ENCODE results near the gene ANKRD36C. TPM values are rescaled to one million over a fixed set of nuclear protein-coding genes. Genes with fewer than 3 reads are reported as not detected.
"Not testable (repeated sequence)": the region's sequence is repeated elsewhere in the genome, so short reads cannot be mapped to it uniquely, and the experiment has no call there.

ANKRD36C gene
- total RNA-seq, 1 donor: 46.2 TPM

DNA sequence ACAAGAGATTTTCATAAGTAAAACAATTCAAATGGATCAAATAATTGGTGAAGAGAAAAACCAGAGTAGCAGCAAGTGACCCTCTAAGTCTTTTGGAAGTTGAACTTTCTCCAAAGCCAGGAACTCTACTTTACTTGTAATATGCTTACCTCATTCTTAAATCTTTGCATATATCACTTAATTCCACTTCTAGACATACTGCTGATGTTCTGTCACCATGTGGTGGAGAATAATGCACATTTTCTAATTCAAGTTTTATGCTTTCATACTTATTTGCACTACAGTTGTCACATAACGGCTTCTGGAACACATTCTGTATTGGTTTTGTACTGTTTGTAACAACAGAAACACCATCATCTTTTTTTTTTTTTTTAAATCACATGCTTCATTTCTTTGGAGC is 123.7 kb downstream of the ANKRD36C start:
- DNase-seq (ENCODE audit: low read depth); H3K4me3 ChIP-seq (ENCODE audit: low read depth, low read length): not testable (repeated sequence)

DNA sequence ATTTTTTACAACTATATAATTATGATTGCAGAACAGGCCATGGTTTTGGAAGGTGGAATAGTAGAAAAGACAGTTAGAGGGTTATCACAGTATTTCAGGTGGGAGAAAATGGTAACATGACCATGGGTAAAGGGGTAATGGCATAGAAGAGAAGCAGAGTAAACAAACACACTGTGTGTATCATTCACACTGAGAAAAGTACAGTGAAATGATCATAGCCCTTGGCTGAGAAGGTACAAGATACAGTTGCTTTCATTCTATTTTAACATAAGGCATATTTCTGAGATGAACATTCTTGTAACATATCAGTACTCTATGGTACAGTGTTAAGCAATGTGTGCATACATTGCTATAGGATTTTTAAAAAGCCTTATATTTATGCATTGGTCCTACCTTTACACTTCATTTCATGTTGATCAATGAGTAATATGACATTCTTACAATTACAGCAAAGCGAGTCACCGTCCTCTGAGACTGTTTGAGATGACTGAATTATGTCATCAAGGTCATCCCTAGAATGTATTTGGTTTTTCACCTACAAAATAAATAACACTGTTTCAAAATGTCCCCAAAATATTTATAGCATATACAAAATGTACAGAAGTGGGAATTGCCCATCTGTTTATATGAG is 124.5 kb downstream of the ANKRD36C start:
- not testable (repeated sequence) for DNase-seq (ENCODE audit: low read depth); H3K4me3 ChIP-seq (ENCODE audit: low read depth, low read length)

DNA sequence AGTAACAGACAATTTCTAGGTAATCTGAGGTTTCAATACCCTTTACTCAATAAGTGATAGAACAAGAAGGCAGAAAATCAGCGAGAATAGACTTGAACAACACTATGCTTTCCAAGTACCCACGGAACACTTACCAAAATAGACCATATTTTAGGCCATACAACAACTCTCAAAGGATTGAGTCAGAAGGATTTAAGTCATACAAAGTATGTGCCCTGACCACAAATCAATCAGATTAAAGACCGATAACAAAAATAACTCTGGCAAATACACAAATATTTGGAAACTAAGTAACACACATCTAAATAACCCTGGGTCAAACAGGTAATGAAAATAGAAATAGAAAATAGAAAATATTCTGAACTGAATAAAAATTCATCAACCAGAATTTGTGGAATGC is 129.5 kb downstream of the ANKRD36C start:
- not testable (repeated sequence) for H3K4me3 ChIP-seq (ENCODE audit: low read depth, low read length)
- peak; percentile 1 for DNase-seq (ENCODE audit: low read depth)

DNA sequence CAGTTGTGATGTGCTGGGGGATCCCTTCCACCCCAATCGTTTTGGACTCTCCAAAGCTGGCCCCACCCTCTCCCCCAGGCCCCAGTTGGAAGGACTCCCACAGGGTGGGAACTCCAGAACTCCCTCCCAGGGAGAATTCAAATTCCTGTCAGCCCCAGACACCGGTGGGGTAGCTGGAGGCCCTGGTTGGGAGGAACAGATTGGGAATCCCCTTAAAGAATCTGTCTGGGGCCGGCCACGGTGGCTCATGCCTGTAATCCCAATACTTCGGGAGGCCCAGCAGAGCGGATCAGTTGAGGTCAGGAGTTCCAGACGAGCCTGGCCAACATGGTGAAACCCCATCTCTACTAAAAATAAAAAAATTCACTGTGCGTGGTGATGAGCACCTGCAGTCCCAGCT is 155.5 kb downstream of the ANKRD36C start:
- no peak for DNase-seq (ENCODE audit: low read depth)
- no peak overlapping the region for H3K4me3 ChIP-seq (ENCODE audit: low read depth, low read length)
- TF ChIP-seq, protein P1, sequence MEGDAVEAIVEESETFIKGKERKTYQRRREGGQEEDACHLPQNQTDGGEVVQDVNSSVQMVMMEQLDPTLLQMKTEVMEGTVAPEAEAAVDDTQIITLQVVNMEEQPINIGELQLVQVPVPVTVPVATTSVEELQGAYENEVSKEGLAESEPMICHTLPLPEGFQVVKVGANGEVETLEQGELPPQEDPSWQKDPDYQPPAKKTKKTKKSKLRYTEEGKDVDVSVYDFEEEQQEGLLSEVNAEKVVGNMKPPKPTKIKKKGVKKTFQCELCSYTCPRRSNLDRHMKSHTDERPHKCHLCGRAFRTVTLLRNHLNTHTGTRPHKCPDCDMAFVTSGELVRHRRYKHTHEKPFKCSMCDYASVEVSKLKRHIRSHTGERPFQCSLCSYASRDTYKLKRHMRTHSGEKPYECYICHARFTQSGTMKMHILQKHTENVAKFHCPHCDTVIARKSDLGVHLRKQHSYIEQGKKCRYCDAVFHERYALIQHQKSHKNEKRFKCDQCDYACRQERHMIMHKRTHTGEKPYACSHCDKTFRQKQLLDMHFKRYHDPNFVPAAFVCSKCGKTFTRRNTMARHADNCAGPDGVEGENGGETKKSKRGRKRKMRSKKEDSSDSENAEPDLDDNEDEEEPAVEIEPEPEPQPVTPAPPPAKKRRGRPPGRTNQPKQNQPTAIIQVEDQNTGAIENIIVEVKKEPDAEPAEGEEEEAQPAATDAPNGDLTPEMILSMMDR (IDR thresholded peaks at IDR 0.05; ENCODE audit: insufficient read depth, low read depth, low read length): no peak

DNA sequence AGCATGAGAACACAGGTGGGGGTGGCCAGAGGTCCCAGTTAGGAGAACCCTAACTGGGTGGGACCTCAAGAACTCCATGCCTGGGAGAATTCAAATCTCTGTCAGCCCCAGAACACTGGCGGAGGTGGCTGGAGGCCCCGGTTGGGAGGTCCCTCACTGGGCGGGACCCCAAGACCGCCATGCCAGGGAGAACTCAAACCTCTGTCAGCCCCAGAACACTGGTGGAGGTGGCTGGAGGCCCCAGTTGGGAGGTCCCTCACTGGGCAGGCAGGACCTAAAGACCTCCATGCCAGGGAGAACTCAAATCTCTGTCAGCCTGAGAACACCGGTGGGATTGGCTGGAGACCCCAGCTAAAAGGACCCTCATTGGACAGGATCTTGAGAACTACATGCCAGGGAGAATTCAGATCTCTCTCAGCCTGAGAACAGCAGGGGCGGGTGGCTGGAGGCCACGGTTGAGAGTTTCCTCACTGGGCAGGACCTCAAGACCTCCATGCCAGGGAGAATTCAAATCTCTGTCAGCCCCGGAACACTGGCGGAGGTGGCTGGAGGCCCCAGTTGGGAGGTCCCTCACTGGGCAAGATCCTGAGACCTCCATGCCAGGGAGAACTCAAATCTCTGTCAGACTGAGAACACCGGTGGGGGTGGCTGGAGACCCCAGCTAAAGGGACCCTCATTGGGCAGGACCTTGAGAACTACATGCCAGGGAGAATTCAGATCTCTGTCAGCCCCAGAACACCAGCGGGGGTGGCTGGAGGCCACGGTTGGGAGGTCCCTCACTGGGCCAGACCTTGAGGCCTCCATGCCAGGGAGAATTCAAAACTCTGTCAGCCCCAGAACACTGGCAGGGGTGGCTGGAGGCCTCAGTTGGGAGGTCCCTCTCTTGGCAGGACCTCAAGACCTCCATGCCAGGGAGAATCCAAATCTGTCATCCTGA is 157.3 kb downstream of the ANKRD36C start:
- not testable (repeated sequence) for H3K4me3 ChIP-seq (ENCODE audit: low read depth, low read length); DNase-seq (ENCODE audit: low read depth)

DNA sequence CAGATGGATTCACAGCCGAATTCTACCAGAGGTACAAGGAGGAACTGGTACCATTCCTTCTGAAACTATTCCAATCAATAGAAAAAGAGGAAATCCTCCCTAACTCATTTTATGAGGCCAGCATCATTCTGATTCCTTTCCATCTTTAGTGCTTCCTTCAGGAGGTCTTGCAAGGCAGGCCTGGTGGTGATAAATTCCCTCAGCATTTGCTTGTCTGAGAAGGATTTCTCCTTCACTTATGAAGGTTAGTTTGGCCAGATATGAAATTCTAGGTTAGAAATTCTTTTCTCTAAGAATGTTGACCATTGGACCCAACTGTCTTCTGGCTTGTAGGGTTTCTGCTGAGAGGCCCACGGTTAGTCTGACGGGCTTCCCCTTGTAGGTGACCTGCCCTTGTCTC is 167.4 kb downstream of the ANKRD36C start:
- DNase-seq (ENCODE audit: low read depth); H3K4me3 ChIP-seq (ENCODE audit: low read depth, low read length): not testable (repeated sequence)

DNA sequence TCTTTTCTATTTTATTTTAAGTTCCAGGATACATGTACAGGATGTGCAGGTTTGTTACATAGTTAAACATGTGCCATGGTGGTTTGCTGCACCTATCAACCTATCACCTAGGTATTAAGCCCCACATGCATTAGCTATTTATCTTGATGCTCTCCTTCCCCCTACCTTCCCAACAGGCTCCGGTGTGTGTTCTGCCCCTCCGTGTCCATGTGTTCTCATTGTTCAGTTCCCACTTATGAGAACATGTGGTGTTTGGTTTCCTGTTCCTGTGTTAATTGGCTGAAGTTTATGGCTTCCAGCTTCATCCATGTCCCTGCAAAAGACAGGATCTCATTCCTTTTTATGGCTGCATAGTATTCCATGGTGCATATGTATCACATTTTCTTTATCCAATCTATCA is 174.1 kb downstream of the ANKRD36C start:
- not testable (repeated sequence) for H3K4me3 ChIP-seq (ENCODE audit: low read depth, low read length); DNase-seq (ENCODE audit: low read depth)

DNA sequence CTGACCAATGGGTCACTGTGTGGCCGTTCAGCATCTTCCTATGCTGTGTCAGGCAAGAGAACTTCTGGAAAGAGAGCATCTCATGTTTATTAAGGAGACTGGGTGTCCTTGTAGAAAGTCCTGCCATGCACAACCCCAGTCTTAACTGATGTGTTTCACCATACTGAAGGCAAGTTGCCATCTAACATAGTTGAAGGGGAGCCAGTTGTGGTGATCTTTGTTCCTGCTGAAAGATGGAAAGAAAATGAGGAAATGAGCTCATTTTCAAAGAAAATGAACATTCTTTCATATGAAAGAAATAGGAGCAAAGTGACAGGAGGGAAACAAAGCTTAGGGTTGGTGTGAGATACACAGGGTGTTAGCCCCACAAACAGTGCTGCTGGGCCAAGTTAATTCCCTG is 178.3 kb downstream of the ANKRD36C start:
- not testable (repeated sequence) for DNase-seq (ENCODE audit: low read depth)

DNA sequence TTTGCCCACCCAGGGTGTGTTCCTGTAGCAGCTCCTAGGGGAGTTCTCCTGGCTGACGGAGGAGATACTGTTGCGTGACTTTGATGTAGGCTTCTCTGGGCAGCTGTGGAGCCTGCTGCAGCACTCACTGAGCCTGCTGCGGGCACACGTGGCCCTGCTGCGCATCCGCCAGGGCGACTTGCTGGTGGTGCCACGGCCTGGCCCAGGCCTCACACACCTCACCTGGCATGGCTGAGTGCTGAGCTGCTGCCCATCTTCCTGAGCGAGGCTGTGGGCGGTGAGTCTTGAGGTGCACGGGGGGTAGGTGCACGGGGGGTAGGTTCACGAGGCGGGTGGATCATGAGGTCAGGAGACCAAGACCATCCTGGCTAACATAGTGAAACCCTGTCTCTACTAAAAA is 191.7 kb downstream of the ANKRD36C start:
- TF ChIP-seq, protein P1 (IDR thresholded peaks at IDR 0.05; ENCODE audit: insufficient read depth, low read depth, low read length): no peak
- no peak overlapping the region for H3K4me3 ChIP-seq (ENCODE audit: low read depth, low read length)
- DNase-seq (ENCODE audit: low read depth): no peak

More for the DNA sequence above, 178.3 kb downstream of the ANKRD36C start:
- H3K4me3 ChIP-seq (ENCODE audit: low read depth, low read length): not testable (repeated sequence)

DNA sequence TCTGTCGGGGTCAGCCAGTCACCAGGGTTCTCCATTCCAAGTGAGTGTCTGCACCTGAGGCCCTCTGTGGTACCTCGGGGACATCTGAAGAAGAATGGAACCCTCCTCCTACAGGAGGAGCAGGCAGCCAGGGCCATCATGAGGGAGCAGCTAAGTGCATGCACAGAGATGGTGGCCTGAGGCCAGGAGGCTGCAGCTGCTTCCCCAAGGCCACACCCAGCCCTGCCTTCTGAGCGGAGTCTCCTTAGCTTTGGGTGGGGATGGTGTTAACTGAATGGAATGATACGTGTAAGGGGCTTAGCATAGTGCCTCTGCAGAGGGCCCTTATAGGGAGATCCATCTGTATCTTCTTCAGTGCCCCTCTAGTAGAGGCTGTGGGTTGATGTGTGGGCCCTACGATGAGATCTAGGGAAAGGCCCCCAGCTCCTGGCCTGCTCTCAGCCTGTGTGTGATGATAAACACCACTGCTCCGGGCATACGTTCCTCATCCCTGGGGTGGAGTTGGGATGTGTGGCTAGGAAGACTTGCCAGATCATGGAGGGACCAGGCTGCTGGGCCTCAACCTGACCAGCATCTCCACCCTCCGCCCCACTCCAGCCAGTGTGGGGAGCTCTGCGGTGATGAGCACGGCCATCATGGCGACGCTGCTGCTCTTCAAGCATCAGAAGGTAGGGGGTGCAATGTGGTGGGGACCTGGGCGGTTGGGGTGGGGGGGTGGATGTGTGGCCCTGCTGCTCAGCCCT is 192.3 kb downstream of the ANKRD36C start:
- not testable (repeated sequence) for H3K4me3 ChIP-seq (ENCODE audit: low read depth, low read length); DNase-seq (ENCODE audit: low read depth)

DNA sequence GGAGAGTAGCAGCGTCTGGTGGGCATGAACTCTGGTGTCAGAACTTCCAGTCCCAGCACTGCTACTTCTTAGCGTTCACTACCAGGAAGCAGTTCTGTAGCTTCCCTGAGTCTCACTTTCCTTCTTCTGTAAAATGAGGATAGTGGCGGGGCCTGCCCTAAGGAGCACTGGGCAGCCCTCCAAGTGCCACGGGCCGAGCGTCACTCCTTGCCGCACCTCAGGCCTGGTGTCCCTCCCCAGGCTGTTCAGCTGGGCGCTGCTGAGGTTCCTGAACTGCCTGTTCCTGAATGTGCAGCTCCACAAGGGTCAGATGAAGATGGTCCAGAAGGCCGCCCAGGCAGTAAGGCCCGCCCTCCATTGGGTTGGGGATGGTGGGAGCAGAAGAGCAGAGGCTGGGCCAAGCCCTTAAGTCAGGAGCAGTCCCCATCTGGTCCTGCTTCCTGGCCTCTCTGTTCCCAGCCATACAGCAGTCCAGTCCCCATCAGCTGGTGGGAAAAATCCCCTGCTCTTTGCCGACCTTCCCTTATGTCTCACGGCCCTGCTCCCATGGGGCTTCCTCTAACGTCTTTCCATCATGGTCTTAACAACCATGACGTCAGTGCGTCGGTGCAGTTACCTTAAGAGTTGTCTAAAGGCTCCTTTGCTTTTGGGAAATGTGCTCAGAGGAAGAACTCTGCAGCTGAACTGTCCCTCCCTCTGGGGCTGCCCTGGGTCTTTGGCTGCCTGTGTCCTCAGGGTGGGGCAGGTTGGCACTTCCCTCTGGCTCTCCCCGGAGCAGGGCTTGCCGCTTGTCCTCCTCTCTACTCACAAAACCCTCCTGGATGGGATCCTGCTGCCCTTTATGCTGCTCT is 195.2 kb downstream of the ANKRD36C start:
- H3K4me3 ChIP-seq (ENCODE audit: low read depth, low read length); DNase-seq (ENCODE audit: low read depth): not testable (repeated sequence)

DNA sequence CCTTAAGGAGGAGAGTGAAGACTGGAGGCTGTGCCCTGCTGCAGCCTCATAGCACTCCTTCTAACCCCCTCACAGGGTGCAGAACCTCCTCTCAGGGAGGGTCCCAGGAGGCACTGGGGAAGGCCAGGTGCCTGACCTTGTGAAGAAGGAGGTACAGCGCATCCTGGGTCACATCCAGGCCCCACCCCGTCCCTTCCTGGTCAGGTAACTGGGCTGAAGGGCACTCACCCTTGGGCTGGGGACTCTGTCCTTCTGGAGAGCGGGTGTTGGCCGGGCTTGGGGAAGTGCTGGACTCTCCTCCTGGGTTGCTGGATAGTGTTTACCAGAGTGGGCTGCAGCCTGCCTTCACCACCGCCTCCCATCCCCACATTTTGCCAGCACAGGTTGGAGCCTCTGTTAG is 197.7 kb downstream of the ANKRD36C start:
- DNase-seq (ENCODE audit: low read depth); H3K4me3 ChIP-seq (ENCODE audit: low read depth, low read length): not testable (repeated sequence)

DNA sequence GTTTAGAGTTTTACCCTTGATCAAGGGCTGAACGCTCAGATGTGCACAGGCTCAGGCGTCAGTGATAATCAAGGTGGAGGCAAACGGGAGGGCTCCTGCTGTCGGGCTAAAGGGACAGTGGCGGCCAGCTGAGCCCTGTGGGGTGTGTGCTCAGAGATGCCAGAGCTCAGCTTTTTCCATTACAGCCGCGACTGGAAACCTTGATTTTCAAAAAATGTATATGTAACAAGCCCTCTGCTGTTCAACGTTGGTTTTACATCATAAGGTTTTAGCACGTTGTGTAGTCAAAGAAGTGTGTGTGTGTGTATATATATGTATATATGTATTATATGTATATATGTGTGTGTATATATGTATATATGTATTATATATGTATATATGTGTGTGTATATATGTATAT is 201.4 kb downstream of the ANKRD36C start:
- H3K4me3 ChIP-seq (ENCODE audit: low read depth, low read length); DNase-seq (ENCODE audit: low read depth): not testable (repeated sequence)

DNA sequence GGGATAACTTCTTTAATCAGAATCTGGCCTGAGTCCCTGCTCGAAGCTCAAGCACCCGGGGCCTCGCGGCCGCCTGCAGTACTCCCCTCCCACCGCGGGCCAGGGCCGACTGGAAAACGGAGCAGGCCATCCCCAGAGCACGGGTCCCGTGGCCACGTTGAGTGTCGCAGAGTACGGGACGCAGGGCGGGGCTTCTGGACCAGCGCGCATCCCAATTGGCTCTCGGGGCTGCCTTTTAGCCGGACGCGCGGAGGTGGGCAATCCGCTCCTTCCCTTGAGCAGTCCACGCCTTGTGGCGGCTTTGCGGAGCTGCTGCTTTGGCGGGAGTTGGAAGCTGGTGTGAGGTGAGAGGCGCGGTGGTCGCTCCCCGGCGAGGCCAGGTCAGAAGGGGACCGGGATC is 202.2 kb downstream of the ANKRD36C start:
- not testable (repeated sequence) for DNase-seq (ENCODE audit: low read depth); H3K4me3 ChIP-seq (ENCODE audit: low read depth, low read length)

DNA sequence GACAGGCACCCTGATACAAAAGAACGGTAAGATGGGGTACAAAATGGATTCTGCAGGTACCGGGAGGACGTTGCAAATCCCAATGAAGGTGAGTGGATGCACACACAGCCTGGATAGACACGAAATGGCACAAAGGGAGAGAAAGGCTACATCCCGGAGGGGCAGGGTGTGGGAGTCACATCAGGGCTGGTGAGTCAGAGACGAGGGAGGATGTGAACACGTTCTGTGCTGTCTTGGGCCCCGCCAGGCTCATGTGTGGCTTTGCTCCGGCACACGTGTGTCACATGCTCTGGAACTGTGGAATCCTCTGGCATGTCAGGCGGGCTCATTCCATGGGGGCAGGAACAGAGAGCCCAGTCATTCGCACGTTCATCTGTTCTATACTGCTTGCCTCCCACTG is 203.0 kb downstream of the ANKRD36C start:
- not testable (repeated sequence) for H3K4me3 ChIP-seq (ENCODE audit: low read depth, low read length); DNase-seq (ENCODE audit: low read depth)

All from fibroblast of villous mesenchyme (primary cell).